ENCODE results near the gene CDH20.

The CDH20 gene

DNA sequence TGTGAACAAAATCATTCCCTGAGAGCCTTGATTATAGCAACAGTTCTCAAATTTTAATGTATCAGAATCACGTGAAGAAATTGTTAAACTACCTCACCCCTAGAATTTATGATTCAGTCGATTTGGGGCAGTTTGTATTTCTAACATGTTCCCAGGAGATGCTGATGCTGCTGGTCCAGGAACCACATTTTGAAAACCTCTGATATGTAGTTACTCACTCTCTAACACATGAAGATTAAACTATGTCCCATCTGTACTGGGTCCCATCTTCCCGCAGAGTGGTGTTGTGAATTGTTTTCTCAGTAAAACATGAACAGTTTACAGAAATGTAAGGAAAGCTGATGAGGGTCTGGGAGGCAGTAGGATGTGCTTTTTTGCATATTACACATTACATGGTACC, 223.1 kb downstream of the CDH20 start:
- H3K4me3 ChIP-seq, result no peak overlapping the region
- no peak overlapping the region for H3K27ac ChIP-seq

DNA sequence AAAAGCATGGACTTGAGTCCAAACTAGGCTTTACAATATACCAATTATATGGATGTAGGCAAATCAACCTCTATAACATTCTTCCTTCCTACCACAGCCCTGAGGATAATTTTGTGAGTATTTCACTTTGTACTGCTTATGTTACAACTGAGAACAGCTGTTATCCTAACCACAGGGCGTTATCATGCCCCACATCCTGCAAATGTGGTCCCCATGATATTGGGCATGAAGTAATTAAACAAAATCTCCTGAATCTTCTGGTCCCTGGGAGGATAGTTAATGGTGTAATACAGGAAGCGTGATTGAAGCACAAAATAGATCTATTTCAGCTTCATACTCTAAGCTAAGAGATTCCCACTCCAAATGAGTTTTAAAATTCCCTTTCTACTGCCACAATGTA, 223.6 kb downstream of the CDH20 start:
- no peak overlapping the region for H3K4me3 ChIP-seq
- H3K27ac ChIP-seq, result no peak overlapping the region

DNA sequence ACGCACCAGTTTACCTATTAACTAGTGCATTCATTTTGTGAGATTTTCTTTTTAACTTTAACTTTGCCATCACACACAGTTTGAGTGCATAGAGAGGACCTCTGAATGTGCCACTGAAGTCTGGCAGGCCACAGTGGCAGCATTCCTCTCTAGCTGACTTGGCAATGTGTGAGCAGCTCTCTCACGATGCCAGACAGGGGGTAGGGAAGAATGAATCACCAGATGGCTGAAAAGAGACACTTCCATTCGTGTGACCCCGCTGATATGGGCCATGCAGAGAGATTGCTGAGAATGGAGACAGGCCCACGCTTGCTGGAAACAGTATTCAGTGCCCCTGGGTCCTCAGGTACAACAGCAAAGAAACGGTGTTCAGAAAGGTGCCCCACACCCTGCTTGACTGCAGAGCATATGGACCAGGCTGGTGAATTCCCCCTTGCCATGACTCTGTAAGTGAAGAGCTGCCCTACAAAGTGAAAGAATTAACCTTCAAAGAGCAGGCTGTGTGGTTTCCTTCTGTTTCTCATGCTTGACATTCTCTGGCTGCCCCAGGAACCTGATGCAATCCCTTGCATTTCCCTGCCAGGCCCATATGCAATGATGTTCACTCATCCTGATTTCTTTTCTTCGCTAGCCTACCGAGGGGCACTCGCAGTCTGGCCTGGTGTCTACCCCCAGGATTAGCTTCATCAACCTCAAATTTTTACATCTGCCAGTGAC, 236.1 kb downstream of the CDH20 start:
- H3K4me3 ChIP-seq, result no peak overlapping the region
- no peak overlapping the region for H3K27ac ChIP-seq

DNA sequence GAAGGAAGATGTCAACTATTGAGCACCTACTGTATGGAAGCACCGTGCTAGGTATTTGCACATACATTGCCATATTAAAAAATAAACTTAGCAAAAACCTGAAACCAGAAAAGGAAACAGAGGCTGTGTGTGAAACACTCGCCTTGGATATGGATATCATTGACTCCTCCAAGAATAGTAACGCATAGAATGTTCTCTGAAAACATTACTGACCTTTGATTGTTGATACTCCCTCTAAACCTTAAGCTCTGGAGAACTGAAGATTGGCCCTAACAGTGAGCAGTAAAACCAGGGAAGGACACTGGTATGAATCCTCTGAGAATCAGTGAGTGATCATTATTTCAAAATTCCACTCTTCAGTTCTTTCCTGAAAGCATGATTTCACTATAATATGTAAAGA, 236.8 kb downstream of the CDH20 start:
- Histone ChIP-seq H3K4me3 (no peak overlapping the region), H3K27ac (no peak overlapping the region)

DNA sequence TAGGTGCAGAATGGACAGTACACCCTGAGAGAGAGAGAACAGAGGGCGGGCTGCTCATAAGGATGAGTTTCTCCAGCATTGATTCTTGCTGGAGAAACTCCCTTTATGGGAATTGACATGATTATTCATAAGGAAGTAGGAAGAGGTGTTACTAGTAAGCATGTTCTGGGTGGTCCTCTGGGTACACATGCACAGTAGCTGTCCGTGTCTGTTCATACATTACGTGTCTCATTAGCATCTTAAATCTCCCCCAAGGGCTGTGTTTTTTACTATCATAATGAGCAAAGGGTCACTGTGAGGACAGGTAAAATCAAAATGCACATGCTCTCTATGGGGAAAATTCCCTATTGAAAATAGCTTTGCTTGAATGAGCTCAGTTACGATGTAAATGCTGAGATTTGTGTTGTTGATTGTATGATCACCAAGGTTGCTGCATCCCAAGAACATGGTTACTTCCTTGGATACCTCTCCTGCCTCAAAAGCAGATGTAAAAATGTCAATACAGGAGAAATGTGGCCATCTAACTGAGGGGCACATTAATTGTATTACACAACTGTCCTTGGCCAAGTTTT, 238.9 kb downstream of the CDH20 start:
- Histone ChIP-seq H3K27ac (no peak overlapping the region), H3K4me3 (no peak overlapping the region)

DNA sequence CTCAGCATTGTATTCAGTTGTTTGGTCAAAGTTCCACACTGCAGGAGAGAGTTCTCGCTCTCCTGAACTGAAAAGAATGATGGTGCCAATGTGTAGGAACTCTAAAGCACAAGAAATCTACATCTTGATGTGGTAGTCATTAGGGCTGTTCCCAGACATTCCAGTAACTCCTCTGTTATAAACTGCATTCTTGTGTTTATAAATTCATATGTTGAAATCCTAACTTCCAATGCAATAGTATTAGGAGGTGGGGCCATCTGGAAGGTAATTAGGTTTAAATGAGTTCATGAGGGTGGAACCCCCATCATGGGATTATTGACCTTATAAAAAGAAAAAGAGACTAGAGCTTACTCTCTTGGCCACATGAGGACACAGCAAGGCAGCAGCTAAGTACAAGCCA, 239.6 kb downstream of the CDH20 start:
- Histone ChIP-seq H3K27ac (no peak overlapping the region), H3K4me3 (no peak overlapping the region)

DNA sequence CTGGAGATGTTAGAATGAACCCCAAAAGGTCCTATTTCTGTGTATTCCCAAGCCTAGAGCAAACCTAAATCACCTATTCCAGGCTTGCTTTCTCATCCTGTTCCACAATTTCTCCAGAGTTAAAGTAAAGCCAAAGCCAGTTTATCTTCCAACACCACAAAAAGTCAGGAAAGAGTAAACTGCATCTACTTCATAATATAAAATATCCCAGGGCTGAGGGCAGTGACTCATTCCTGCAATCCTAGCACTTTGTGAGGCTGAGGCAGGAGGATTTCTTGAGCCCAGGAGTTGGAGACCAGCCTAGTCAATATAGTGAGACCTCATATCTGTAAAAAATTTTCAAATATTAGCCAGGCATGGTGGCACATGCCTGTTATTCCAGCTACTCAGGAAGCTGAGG, 241.4 kb downstream of the CDH20 start:
- no peak overlapping the region for H3K4me3 ChIP-seq
- H3K27ac ChIP-seq, result no peak overlapping the region

DNA sequence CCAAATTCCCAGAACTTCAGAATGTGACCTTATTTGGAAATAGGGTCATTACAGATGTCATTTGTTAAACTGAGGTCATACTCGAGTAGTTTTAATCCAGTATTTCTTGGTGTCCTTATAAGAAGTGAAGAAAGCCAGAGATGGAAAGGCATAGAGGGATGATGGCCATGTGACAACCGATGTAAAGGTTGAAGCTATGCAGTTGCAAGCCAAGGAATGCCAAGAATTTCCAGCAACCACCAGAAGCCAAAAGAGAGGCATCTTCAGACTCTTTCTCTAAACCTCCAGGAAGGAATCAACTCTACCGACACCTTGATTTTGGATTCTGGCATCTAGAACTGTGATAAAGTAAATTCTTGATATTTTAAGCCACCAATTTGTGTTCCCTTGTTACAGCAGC, 242.2 kb downstream of the CDH20 start:
- Histone ChIP-seq H3K4me3 (no peak overlapping the region), H3K27ac (no peak overlapping the region)

DNA sequence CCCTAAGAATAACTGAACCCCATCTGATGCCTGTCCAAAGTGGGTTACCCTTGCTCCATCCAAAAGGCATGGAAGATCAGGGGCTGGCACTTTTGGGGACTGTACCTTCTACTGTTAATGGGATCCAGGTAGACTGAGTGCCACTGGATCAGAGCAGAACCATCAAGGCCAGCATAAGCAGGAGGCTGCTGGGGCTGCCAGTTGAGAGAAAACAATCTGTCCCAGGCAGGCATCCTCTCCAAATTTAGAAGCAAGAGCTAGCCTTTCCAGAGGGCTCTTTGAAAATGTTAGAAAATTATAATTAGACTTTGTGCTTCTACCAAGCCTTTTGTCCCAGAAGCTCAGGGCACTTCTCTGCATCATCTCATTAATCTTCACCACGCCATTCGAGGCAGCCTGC, 245.6 kb downstream of the CDH20 start:
- Histone ChIP-seq H3K4me3 (no peak overlapping the region), H3K27ac (no peak overlapping the region)

DNA sequence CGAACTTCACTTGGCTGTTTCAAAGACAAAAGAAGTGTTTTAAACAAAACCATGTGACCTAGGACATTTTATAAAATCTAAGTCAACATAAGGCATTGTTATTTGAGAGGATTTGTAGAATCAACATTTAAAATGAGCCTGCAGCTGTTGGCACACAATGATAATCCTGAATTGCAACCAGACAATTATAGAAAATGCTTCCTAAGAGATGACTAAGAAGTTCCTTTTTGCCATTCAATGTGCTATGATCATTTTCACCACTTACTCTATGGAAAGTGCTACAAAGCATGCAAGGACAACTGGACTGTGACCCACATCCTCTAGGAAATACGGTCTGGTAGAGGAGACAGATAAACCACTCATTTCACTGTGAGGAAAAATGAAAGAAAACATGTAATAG, 246.4 kb downstream of the CDH20 start:
- H3K27ac ChIP-seq, result no peak overlapping the region
- no peak overlapping the region for H3K4me3 ChIP-seq

DNA sequence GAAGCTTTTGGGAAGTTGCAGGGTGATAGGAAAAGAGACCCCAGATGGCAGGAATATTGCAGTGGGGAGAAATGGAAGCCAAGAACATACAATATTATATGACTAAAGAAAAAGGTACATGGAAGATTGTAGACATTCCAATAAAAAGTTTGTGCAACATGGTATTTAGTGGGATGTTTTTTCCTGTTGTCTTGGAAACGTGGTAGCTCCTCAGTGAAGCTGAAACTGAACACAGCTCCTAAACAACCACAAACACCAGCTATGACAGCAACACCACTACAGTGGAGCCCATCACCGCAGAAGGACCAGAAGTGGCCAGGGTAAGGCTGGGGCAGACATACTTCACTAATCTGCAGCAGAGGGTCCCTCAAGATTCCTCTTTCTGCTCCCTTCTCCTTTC, 246.8 kb downstream of the CDH20 start:
- H3K4me3 ChIP-seq, result no peak overlapping the region
- H3K27ac ChIP-seq, result no peak overlapping the region

DNA sequence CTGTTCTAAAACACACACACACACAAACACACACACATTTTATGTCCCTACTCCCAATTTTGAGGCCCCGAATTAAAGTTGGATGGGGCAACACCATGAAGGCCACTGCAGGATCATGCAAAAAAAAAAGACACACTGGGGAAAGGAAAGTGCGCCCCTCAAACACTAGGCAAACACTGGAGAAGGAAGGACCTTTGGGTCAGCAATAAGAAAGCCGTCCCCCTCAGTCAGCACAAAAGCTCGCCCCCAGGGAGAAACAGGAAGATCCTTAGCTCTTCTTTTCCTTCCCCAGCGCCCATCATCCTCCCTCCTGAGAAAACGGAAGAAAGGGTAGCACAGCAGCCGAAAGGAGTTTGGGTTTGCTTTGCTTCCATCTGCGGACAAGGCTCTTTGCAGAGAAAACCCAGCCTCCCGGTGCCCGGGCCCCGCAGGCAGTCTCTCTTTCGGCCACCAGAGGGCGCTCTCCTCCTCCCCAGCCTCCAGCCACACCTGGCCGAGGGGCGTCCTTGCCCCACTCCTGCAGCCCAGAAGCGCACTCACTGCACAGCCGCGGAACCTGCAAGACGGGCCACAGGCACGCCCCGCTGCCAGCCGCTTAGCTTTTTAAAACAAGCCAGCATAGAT, 248.5 kb downstream of the CDH20 start:
- H3K27ac ChIP-seq, result peak overlapping the region in 8 of 21 experiments; percentile 0 to 60 (median 42)
- peak overlapping the region in 6 of 7 experiments; percentile 3 to 33 (median 22) for H3K4me3 ChIP-seq

DNA sequence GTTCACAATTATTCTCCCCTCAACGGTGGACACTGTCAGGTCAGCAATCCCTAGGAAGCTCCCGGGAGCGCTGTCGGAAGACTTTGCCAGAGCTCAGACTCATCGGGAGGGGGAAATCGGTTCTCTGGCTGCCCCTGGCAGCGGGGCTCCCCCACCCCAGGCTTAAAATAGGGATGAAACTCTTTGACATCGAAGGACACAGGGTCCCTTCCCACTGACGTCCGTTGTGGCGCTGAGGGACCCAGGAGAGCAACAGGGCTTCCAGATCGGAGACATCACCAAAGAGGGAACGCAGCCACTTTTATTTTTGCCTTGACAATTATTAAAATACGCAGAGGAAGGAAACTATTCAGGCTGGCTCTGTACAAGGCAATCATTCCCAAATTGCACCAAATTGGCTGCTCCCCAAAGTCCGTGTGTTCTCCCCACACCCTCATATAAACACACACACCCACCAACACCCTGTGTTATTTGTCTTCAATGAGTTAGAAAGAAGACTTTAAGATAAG, 249.0 kb downstream of the CDH20 start:
- peak overlapping the region in 8 of 21 experiments; percentile 0 to 60 (median 42) for H3K27ac ChIP-seq
- H3K4me3 ChIP-seq, result peak overlapping the region in 6 of 7 experiments; percentile 3 to 33 (median 22)

DNA sequence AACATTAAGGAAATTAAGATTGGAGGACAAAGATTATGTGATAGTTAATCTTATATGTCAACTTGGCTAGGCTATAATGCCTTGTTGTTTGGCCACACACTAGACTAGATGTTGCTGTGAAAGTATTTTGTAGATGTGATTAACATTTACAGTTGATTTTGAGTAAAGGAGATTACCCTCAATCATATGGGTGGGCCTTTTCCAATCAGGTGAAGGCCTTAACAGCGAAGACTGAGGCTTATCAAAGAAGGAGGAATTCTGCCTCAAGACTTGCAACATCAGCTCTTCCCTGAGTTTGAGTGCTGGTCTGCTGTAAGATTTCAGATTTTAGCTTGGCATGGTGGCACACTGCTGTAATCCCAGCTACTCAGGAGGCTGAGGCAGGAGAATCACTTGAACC, 250.3 kb downstream of the CDH20 start:
- Histone ChIP-seq H3K27ac (no peak overlapping the region), H3K4me3 (no peak overlapping the region)

DNA sequence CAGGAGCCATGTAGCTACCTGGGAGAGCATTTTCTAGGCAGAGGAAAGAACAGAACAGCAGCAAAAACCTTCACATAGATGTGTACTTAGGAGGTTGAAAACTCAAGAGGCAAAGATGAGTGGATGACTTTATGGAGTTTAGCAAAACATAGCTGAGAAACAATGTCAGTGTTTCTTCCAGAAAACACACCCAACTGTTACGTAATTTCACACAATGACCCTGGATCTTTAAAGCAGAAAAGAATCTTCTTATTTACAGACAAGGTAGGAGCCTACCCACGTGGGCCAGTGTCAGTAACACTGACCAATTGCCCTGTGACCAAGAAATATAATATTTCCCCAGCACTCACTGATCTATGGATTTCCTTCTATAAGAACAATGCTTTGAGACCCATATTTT, 254.6 kb downstream of the CDH20 start:
- Histone ChIP-seq H3K27ac (no peak overlapping the region), H3K4me3 (no peak overlapping the region)

DNA sequence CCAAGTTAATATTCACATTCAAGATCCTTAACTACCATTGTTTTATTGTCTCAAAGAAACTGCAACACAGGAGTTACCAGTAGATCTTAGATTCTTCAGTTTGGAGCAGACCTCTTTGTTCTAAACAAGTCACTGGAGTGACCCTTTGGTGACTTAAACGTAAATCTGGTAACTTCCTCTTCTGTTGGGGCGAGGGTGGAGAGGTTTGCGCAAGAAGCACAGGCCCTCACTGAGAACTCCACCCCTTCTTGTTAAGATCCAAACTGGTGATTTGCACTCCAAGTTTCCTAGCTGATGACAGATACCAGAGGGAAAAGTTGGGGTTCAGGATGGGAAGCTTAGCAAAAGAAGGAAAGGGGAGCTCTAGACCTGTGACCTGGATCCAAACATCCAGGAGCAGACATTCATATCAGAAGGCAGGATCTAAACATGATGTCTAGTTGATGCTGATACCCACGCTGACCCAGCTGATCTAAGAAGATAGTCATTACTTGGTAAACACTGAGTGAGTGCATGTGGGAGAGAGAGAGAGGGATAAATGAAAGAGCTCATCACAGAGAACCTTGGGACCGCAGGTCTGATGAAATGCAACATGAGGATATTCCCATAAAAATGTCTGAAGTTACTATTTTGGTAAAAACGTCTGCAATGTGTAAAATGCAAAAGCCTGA, 256.0 kb downstream of the CDH20 start:
- no peak overlapping the region for H3K27ac ChIP-seq
- no peak overlapping the region for H3K4me3 ChIP-seq

DNA sequence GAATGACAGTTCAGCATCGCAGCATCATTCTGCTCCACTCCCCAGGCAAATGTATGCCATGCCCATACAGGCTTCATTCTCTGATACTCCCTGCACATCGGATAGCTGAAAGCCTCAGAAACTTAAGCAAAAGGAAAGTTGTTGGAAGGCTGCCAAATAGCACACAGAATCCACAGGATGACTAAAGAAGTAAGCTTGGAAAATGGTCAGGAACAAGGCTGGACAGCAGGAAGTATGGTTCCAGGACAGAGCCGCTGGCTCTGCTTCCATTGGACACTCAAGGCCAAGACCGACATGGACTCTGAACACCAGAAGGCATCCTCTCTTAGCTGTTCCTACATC, 256.5 kb downstream of the CDH20 start:
- no peak overlapping the region for H3K27ac ChIP-seq
- H3K4me3 ChIP-seq, result no peak overlapping the region

DNA sequence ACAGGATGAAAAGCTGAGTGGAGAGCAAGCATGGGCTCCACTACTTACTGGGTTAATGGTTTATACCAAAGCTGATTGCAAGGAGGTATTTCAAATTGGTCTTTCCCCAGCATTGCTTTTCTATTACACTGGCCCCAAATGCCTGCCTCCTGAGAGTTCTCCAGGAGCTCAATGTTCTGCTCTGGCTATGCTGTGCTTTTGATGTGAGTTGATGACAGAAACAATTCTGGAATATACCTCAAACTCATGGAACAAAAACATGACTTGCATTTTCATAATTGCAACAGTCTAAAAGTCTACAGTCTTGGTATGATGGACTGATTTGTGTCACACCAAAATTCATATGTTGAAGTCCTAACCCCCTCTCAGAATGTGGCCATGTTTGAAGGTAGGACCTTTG, 258.0 kb downstream of the CDH20 start:
- Histone ChIP-seq H3K4me3 (no peak overlapping the region), H3K27ac (no peak overlapping the region)

DNA sequence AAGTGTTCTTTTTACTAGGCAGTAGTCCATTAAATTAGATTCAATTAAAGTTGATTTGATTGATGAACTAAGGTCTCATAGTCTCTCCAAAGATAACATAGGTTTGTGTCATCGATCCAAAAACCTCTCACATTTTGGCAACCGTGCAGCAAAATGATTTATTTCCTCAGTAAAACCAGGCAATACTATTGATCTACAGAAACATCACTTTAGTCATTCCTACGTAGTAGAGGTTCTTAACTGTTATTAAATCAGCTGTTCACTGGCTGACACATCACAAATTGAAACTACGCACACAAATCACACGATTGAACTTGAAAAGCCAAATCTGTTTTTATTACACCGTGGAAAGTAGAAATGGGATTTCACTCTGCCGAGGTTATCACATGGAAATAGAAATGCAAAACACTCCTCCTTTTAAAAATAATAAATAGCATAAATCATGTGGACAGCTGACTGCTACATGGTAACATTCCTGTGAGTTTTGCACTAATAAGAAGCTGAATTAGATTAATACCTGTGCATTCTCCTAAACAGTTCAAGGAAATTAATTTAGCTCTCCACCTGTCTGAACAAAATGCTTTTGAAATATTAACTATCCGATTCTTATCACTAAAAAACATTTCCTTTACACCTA, 262.5 kb downstream of the CDH20 start:
- Histone ChIP-seq H3K4me3 (no peak overlapping the region), H3K27ac (peak overlapping the region in 1 of 21 experiments; percentile 30)

DNA sequence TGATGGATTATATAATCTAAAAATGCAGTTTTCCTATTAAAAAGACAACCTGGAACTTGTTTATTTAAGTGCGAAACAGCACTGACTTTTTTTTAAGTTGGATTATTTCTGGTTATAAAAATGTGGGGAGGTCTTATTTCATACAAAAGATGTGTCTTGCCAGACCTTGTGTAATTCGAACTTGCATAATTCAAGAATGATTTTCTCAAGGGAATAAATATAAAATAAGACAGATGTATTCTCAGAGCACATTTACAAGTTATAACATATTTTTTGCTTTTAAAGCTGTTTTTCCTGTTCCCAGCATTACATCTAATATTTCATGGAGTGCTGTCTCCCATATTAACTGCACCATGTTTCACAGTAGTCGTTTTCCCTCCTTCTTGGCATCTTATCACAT, 263.1 kb downstream of the CDH20 start:
- Histone ChIP-seq H3K27ac (peak overlapping the region in 1 of 21 experiments; percentile 30), H3K4me3 (no peak overlapping the region)
